Aorta (tissue), 5 donors: ENCODE results near the gene MCTP2. TPM values are rescaled to one million over a fixed set of nuclear protein-coding genes. Genes with fewer than 3 reads are reported as not detected.
"Not testable (repeated sequence)": the region's sequence is repeated elsewhere in the genome, so short reads cannot be mapped to it uniquely, and the experiment has no call there.

Experiments
- ATAC-seq: fragments of 200-7000 bp; cut with Tn5 transposase; one replicate; pipeline ENCODE4 v1.9.1; 2022; ENCODE audit warnings: moderate library complexity; ENCODE audit not compliant: low FRiP score
- DNase-seq, 2 donors: peaks; one replicate each; pipeline ENCODE4 v3.0.0-alpha.2; 2020
- H3K27ac ChIP-seq, 2 donors: one replicate each; pipeline ENCODE4 v1.5.1; 2013; ENCODE audit warnings: low read length in 2 of 2, mild to moderate bottlenecking in 2 of 2, moderate library complexity in 2 of 2, control low read depth in 1 of 2, inconsistent platforms in 1 of 2, low read depth in 1 of 2
- H3K27me3 ChIP-seq, 2 donors: one replicate each; pipeline ENCODE4 v1.6.1; 2013; ENCODE audit warnings: control low read depth in 1 of 2, low read length in 1 of 2, mild to moderate bottlenecking in 1 of 2, moderate library complexity in 1 of 2; ENCODE audit not compliant: insufficient read depth in 2 of 2, control insufficient read depth in 1 of 2
- H3K36me3 ChIP-seq, 2 donors: one replicate each; pipeline ENCODE4 v1.6.1; 2013; ENCODE audit warnings: control low read depth in 1 of 2, low read length in 1 of 2, mild to moderate bottlenecking in 1 of 2; ENCODE audit not compliant: insufficient read depth in 2 of 2, control insufficient read depth in 1 of 2
- H3K4me1 ChIP-seq, 2 donors: one replicate each; pipeline ENCODE4 v1.6.1; 2013; ENCODE audit warnings: low read length in 2 of 2, control low read depth in 1 of 2, mild to moderate bottlenecking in 1 of 2, moderate library complexity in 1 of 2; ENCODE audit not compliant: insufficient read depth in 2 of 2, control insufficient read depth in 1 of 2
- H3K4me3 ChIP-seq, 2 donors: one replicate each; pipeline ENCODE4 v1.5.1; 2013; ENCODE audit warnings: low read length in 2 of 2, control low read depth in 1 of 2, mild to moderate bottlenecking in 1 of 2
- H3K9me3 ChIP-seq: one replicate; pipeline ENCODE4 v1.6.1; 2013; ENCODE audit warnings: mild to moderate bottlenecking, low read length; ENCODE audit not compliant: control insufficient read depth
- WGBS, 2 donors: extraction: QIAGEN DNeasy Blood & Tissue Kit; methylation state at CpG; one replicate each; pipeline ENCODE4 v1.1.7; 2013; 5-methylcytosine and 5-hydroxymethylcytosine counted together
- intact Hi-C, 2 donors: fragments of 100-400 bp; cut with DNase I; formaldehyde crosslinking; loops; one replicate each; pipeline versions ENCODE4 v1.14.2 to v1.15.0; 2022
- polyA plus RNA-seq, 2 donors: library from polyadenylated mRNA; stranded (reverse); fragments of 200-250 nt; gene quantifications; one replicate each; pipeline ENCODE4 v1.2.3, GENCODE V29; 2013
- total RNA-seq, 2 donors: library from RNA; stranded (reverse); fragmentation: NEBNext Ultra II Directional; extraction: Animal tissue kit (Norgen Biotek cat#: 25700); gene quantifications; one replicate each; pipeline ENCODE4 v1.2.1, GENCODE V29; 2021
- donor health status: healthy with polysubstance abuse.
- donor health status: Bipolar disorder and iron deficiency.
- donor health status: DM: no; HTN: no; CAD: no.
- donor health status: DM: no; HTN: no; CAD: no.
- donor health status: DM: yes; HTN: yes; CAD: no.

The MCTP2 gene
- total and polyA plus RNA-seq, 4 donors: 0.13 to 9.6 (median 4.3) TPM

- no peak for DNase-seq
- Histone ChIP-seq H3K4me1 (no peaks in the 10 kb centered on the region), H3K27me3 (no peaks in the 10 kb centered on the region), H3K4me3 (no peak overlapping the region), H3K9me3 (peaks cover 3% of the 10 kb centered on the region), H3K27ac (no peak overlapping the region), H3K36me3 (no peaks in the 10 kb centered on the region)
- ATAC-seq: no peak
- intact Hi-C loops: no loop called here
- 18 to 32% methylated on average over 1 of the region's 1 CpG for WGBS, 2 donors
Observed at GRCh38 chr15:94487635-94488034, 256.3 kb downstream of the MCTP2 start.

- H3K4me3 ChIP-seq: no peak overlapping the region
- no peaks in the 10 kb centered on the region for H3K27me3 ChIP-seq
- no peaks in the 10 kb centered on the region for H3K9me3 ChIP-seq
- DNase-seq (no peak), ATAC-seq (no peak)
- 66 to 69% methylated on average over 3 of the region's 3 CpGs for WGBS, 2 donors
- no peaks in the 10 kb centered on the region for H3K36me3 ChIP-seq
- H3K4me1 ChIP-seq: no peaks in the 10 kb centered on the region
- H3K27ac ChIP-seq: no peak overlapping the region
- intact Hi-C loops: no loop called here
Observed at GRCh38 chr15:94493176-94493575, 261.8 kb downstream of the MCTP2 start.

GRCh38 chr15:94493586-94493985, 262.2 kb downstream of the MCTP2 start:
- intact Hi-C loops, H3K9me3 ChIP-seq, H3K4me1 ChIP-seq, ATAC-seq, H3K36me3 ChIP-seq, H3K27me3 ChIP-seq, DNase-seq, H3K4me3 ChIP-seq, H3K27ac ChIP-seq: not testable (repeated sequence)
- 76 to 83% methylated on average over 1 of the region's 1 CpG for WGBS, 2 donors

- WGBS, 2 donors: 71 to 75% methylated on average over 4 of the region's 4 CpGs
- ATAC-seq: no peak
- Histone ChIP-seq H3K9me3 (no peaks in the 10 kb centered on the region), H3K27ac (no peak overlapping the region), H3K4me3 (no peak overlapping the region), H3K36me3 (no peaks in the 10 kb centered on the region), H3K27me3 (no peaks in the 10 kb centered on the region), H3K4me1 (no peaks in the 10 kb centered on the region)
- intact Hi-C loops: no loop called here
- DNase-seq: no peak
Observed at GRCh38 chr15:94494732-94495131, 263.4 kb downstream of the MCTP2 start.

GRCh38 chr15:94503293-94503692, 271.9 kb downstream of the MCTP2 start:
- Histone ChIP-seq H3K4me3 (no peak overlapping the region), H3K36me3 (no peaks in the 10 kb centered on the region), H3K27me3 (no peaks in the 10 kb centered on the region), H3K9me3 (no peaks in the 10 kb centered on the region), H3K27ac (no peak overlapping the region), H3K4me1 (no peaks in the 10 kb centered on the region)
- DNase-seq: no peak
- 51 to 54% methylated on average over 2 of the region's 2 CpGs for WGBS, 2 donors
- no peak for ATAC-seq
- intact Hi-C loops: no loop called here

GRCh38 chr15:94509259-94509658, 277.9 kb downstream of the MCTP2 start:
- no peak overlapping the region for H3K27ac ChIP-seq
- 73 to 76% methylated on average over 1 of the region's 1 CpG for WGBS, 2 donors

GRCh38 chr15:94522125-94522524, 290.8 kb downstream of the MCTP2 start:
- WGBS, 2 donors: 91% methylated on average over 3 of the region's 3 CpGs
- no peak for DNase-seq
- intact Hi-C loops: no loop called here
- peaks cover 3% of the 10 kb centered on the region for H3K9me3 ChIP-seq
- no peaks in the 10 kb centered on the region for H3K36me3 ChIP-seq
- no peak overlapping the region for H3K4me3 ChIP-seq
- H3K27ac ChIP-seq: no peak overlapping the region
- no peaks in the 10 kb centered on the region for H3K27me3 ChIP-seq
- H3K4me1 ChIP-seq: no peaks in the 10 kb centered on the region
- ATAC-seq: no peak

More at GRCh38 chr15:94509259-94509658, 277.9 kb downstream of the MCTP2 start:
- Histone ChIP-seq H3K9me3 (no peaks in the 10 kb centered on the region), H3K4me3 (no peak overlapping the region), H3K4me1 (no peaks in the 10 kb centered on the region), H3K27me3 (no peaks in the 10 kb centered on the region), H3K36me3 (no peaks in the 10 kb centered on the region)
- DNase-seq (no peak), ATAC-seq (no peak)
- intact Hi-C loops: no loop called here

GRCh38 chr15:94523873-94524272, 292.5 kb downstream of the MCTP2 start:
- Histone ChIP-seq H3K9me3 (peaks cover 3% of the 10 kb centered on the region), H3K36me3 (no peaks in the 10 kb centered on the region), H3K4me3 (no peak overlapping the region), H3K27ac (no peak overlapping the region), H3K4me1 (no peaks in the 10 kb centered on the region), H3K27me3 (no peaks in the 10 kb centered on the region)
- ATAC-seq (no peak), DNase-seq (no peak)
- 30 to 37% methylated on average over 11 of the region's 11 CpGs for WGBS, 2 donors
- intact Hi-C loops: no loop called here

- DNase-seq (no peak), ATAC-seq (no peak)
- no peaks in the 10 kb centered on the region for H3K36me3 ChIP-seq
- peaks cover 3% of the 10 kb centered on the region for H3K9me3 ChIP-seq
- no peaks in the 10 kb centered on the region for H3K4me1 ChIP-seq
- no peak overlapping the region for H3K27ac ChIP-seq
- no peak overlapping the region for H3K4me3 ChIP-seq
- H3K27me3 ChIP-seq: no peaks in the 10 kb centered on the region
- intact Hi-C loops: no loop called here
- WGBS, 2 donors: 78 to 79% methylated on average over 2 of the region's 2 CpGs
Observed at GRCh38 chr15:94524565-94524964, 293.2 kb downstream of the MCTP2 start.
